Measurements from ENCODE around the gene ICAM2.
A peak's percentile ranks its signal among the peaks of the same experiment; 100 is the strongest.

ICAM2 gene

GRCh38 chr17:64020056-64020766 is at the start of gene ICAM2:
TSS of gene ICAM2 (minus strand) at chr17:64020633. CDS start at chr17:64006691, 13,942 bp downstream.
- DNase-seq, result peak; percentile 91

- no peak for DNase-seq
These were observed 49.8 kb upstream of the ICAM2 start for GRCh38 chr17:64070213-64070612.

- no peak for DNase-seq
These were observed 48.7 kb upstream of the ICAM2 start for GRCh38 chr17:64069143-64069542.

GRCh38 chr17:64067657-64068056 is 47.2 kb upstream of the ICAM2 start:
- DNase-seq, result no peak

GRCh38 chr17:64066716-64067115 is 46.3 kb upstream of the ICAM2 start:
- peak; percentile 54 for DNase-seq

- no peak for DNase-seq
These were observed 44.7 kb upstream of the ICAM2 start for GRCh38 chr17:64065161-64065560.

GRCh38 chr17:64064331-64064730 is 43.9 kb upstream of the ICAM2 start:
- DNase-seq, result no peak

- DNase-seq, result peak; percentile 70
These were observed 43.4 kb upstream of the ICAM2 start for GRCh38 chr17:64063766-64064224.

GRCh38 chr17:64063088-64063487 is 42.7 kb upstream of the ICAM2 start:
- peak; percentile 20 for DNase-seq

GRCh38 chr17:64061178-64061898 is 40.9 kb upstream of the ICAM2 start:
- DNase-seq, result no peak

- DNase-seq, result no peak
These were observed 39.9 kb upstream of the ICAM2 start for GRCh38 chr17:64060331-64060730.

GRCh38 chr17:64059756-64060155 is 39.3 kb upstream of the ICAM2 start:
- DNase-seq, result no peak

GRCh38 chr17:64058621-64059020 is 38.2 kb upstream of the ICAM2 start:
- DNase-seq, result no peak

GRCh38 chr17:64057701-64058263 is 37.3 kb upstream of the ICAM2 start:
- DNase-seq, result no peak

- peak; percentile 15 for DNase-seq
These were observed 36.0 kb upstream of the ICAM2 start for GRCh38 chr17:64056269-64057005.

- DNase-seq, result no peak
These were observed 35.0 kb upstream of the ICAM2 start for GRCh38 chr17:64055183-64056142.

GRCh38 chr17:64054304-64054703 is 33.9 kb upstream of the ICAM2 start:
- no peak for DNase-seq

GRCh38 chr17:64053101-64053500 is 32.7 kb upstream of the ICAM2 start:
- DNase-seq, result no peak

- DNase-seq, result peak; percentile 24
These were observed 30.7 kb upstream of the ICAM2 start for GRCh38 chr17:64051153-64051552.

GRCh38 chr17:64048805-64049204 is 28.4 kb upstream of the ICAM2 start:
- no peak for DNase-seq

GRCh38 chr17:64045176-64045575 is 24.7 kb upstream of the ICAM2 start:
- no peak for DNase-seq
